HepG2 (cell line): ENCODE measurements around the gene URAD. TPM values are rescaled to one million over a fixed set of nuclear protein-coding genes. Genes with fewer than 3 reads are reported as not detected.

Source experiments
- ATAC-seq: fragments of 200-7000 bp; cut with Tn5 transposase; 3 replicates; pipeline ENCODE4 v1.9.1; 2020; ENCODE audit warnings: mild to moderate bottlenecking, moderate library complexity
- BruUV-seq: library from RNA; stranded (reverse); fragments of 400-500 nt; replicated peaks from 2 replicates; lab custom pipeline; 2021; lab: Mats Ljungman, UMichigan
- CTCF ChIA-PET: fragments of 300-600 bp; formaldehyde crosslinking; extraction: SDS; loops from one replicate; lab custom pipeline; 2021; ENCODE audit warnings: low total read pairs, inconsistent platforms, low intra/inter-chr PET ratio; lab: Yijun Ruan, JAX
- POLR2A ChIA-PET: fragments of 350-600 bp; sonication (Branson Sonifier 250); formaldehyde crosslinking; loops from one replicate; lab custom pipeline; 2020; ENCODE audit warnings: antibody characterized with exemption, inconsistent platforms; lab: Yijun Ruan, JAX
- DNase-seq: peaks from one replicate; pipeline ENCODE4 v3.0.0-alpha.2; 2015; ENCODE audit warnings: low spot score
- FAIRE-seq: peaks from 3 replicates; lab custom pipeline; 2011; peaks lifted over from hg19 to GRCh38; lab: Jason Lieb, UNC
- H2AFZ ChIP-seq: one replicate; pipeline ENCODE4 v1.6.1; 2011; ENCODE audit warnings: low read length, inconsistent platforms
- H3K27ac ChIP-seq: fragments of 300-600 bp; 3 replicates; pipeline ENCODE4 v1.8.0; 2011; ENCODE audit warnings: mixed run types, mild to moderate bottlenecking, mixed read lengths, low read length, inconsistent platforms; ENCODE audit not compliant: insufficient read depth; ENCODE audit errors: extremely low read length
- H3K27me3 ChIP-seq, 2 experiments: fragments of 200-600 bp in 1 of 2; 2 replicates in 1 of 2; 3 replicates in 1 of 2; pipeline versions ENCODE4 v1.6.0 to v1.8.0; 2011; ENCODE audit warnings: low read length in 2 of 2, mild to moderate bottlenecking in 2 of 2, moderate library complexity in 2 of 2, inconsistent platforms in 1 of 2; ENCODE audit not compliant: insufficient read depth in 2 of 2, control insufficient read depth in 1 of 2
- H3K36me3 ChIP-seq, 2 experiments: fragments of 200-600 bp in 1 of 2; replicated peaks in 1 of 2; 2 replicates in 1 of 2; 3 replicates in 1 of 2; pipeline versions ENCODE4 v1.5.1 to v1.8.0; 2011; ENCODE audit warnings: low read length in 2 of 2, inconsistent platforms in 1 of 2; ENCODE audit not compliant: insufficient read depth in 2 of 2, control insufficient read depth in 1 of 2
- H3K4me1 ChIP-seq: 2 replicates; pipeline ENCODE4 v1.5.1; 2012; ENCODE audit warnings: low read length, inconsistent platforms; ENCODE audit not compliant: insufficient read depth
- H3K4me2 ChIP-seq: 2 replicates; pipeline ENCODE4 v1.6.0; 2011; ENCODE audit warnings: low read depth, low read length, inconsistent platforms
- H3K4me3 ChIP-seq, 3 experiments: fragments of 200-600 bp in 1 of 3; sonication (generic), shearing (Covaris generic) in 1 of 3; replicated peaks in 1 of 3; 2 replicates each; pipeline ENCODE4 v1.5.1; 2011 to 2016; ENCODE audit warnings: low read length in 3 of 3, inconsistent platforms in 2 of 3, low read depth in 2 of 3, mild to moderate bottlenecking in 2 of 3, control low read depth in 1 of 3, mixed read lengths in 1 of 3; ENCODE audit not compliant: insufficient read depth in 1 of 3
- H3K79me2 ChIP-seq: one replicate; pipeline ENCODE4 v1.6.1; 2011; ENCODE audit warnings: low read length, inconsistent platforms; ENCODE audit not compliant: insufficient read depth
- H3K9ac ChIP-seq: 2 replicates; pipeline ENCODE4 v1.6.0; 2011; ENCODE audit warnings: mild to moderate bottlenecking, low read depth, low read length, inconsistent platforms; ENCODE audit not compliant: insufficient read depth
- H3K9me3 ChIP-seq: 2 replicates; pipeline ENCODE4 v1.5.1; 2012; ENCODE audit warnings: mild to moderate bottlenecking, low read length
- H4K20me1 ChIP-seq: 2 replicates; pipeline ENCODE4 v1.6.0; 2011; ENCODE audit warnings: inconsistent platforms, mild to moderate bottlenecking, low read length, moderate library complexity; ENCODE audit not compliant: insufficient read depth
- CBX1 ChIP-seq: IDR thresholded peaks from one replicate; pipeline ENCODE4 v1.6.1; 2016; ENCODE audit warnings: antibody characterized with exemption, low read depth
- DNMT1 ChIP-seq: sonication (generic); formaldehyde crosslinking; IDR thresholded peaks from 2 replicates; pipeline ENCODE4 v1.5.1; 2020; ENCODE audit warnings: mild to moderate bottlenecking, missing genetic modification reagents
- EP300 ChIP-seq, 3 experiments: sonication (generic) in 1 of 3; formaldehyde crosslinking in 1 of 3; IDR thresholded peaks; 2 replicates each; pipeline versions ENCODE4 v1.5.1 to v1.6.1; 2011 to 2020; ENCODE audit warnings: low read depth in 2 of 3, low read length in 2 of 3, borderline replicate concordance in 1 of 3, improper control_type of control experiment in 1 of 3, mild to moderate bottlenecking in 1 of 3, missing genetic modification reagents in 1 of 3, moderate library complexity in 1 of 3
- IRX3 ChIP-seq: sonication (generic); formaldehyde crosslinking; IDR thresholded peaks from 2 replicates; pipeline ENCODE4 v1.8.1; 2023; ENCODE audit warnings: mild to moderate bottlenecking, low read depth, missing genetic modification reagents, borderline replicate concordance
- KDM3A ChIP-seq: IDR thresholded peaks from 2 replicates; pipeline ENCODE4 v1.6.1; 2018; ENCODE audit warnings: low read depth, missing compliant biosample characterization
- RBAK ChIP-seq: sonication (generic); formaldehyde crosslinking; IDR thresholded peaks from 2 replicates; pipeline ENCODE4 v1.5.1; 2020; ENCODE audit warnings: mild to moderate bottlenecking, missing genetic modification reagents
- RELA ChIP-seq: sonication (generic); formaldehyde crosslinking; IDR thresholded peaks from 2 replicates; pipeline ENCODE4 v1.4.0; 2020; ENCODE audit warnings: missing genetic modification reagents
- RORA ChIP-seq: sonication (generic); formaldehyde crosslinking; IDR thresholded peaks from 2 replicates; pipeline ENCODE4 v1.5.0; 2020; ENCODE audit warnings: mild to moderate bottlenecking, missing genetic modification reagents, moderate library complexity
- SAP130 ChIP-seq: IDR thresholded peaks from 2 replicates; pipeline ENCODE4 v1.6.1; 2016; ENCODE audit warnings: low read depth
- THAP11 ChIP-seq: IDR thresholded peaks from 2 replicates; pipeline ENCODE4 v1.6.1; 2016; ENCODE audit warnings: missing biosample characterization, missing genetic modification reagents
- ZNF101 ChIP-seq: sonication (generic); formaldehyde crosslinking; IDR thresholded peaks from 2 replicates; pipeline ENCODE4 v1.4.0; 2020; ENCODE audit warnings: mild to moderate bottlenecking, low read depth, missing genetic modification reagents, borderline replicate concordance
- ZNF484 ChIP-seq: sonication (generic); formaldehyde crosslinking; IDR thresholded peaks from 2 replicates; pipeline ENCODE4 v1.5.1; 2020; ENCODE audit warnings: mild to moderate bottlenecking, low read depth, missing genetic modification reagents, borderline replicate concordance
- ZNF577 ChIP-seq: sonication (generic); formaldehyde crosslinking; IDR thresholded peaks from 2 replicates; pipeline ENCODE4 v1.4.0; 2020; ENCODE audit warnings: mild to moderate bottlenecking, low read depth, missing genetic modification reagents, borderline replicate concordance
- WGBS: methylation state at CpG from one replicate; pipeline ENCODE4 v1.1.6; 2017; ENCODE audit warnings: low lambda C conversion rate; 5-methylcytosine and 5-hydroxymethylcytosine counted together
- in situ Hi-C: cut with HindIII; loops from 2 replicates; pipeline ENCODE4 v1.10.0; 2017; ENCODE audit warnings: low pct_unique_long_range_greater_than_20kb; ENCODE audit not compliant: extremely low pct_ligation_motif_present
- intact Hi-C: fragments of 100-400 bp; cut with micrococcal nuclease; formaldehyde crosslinking; loops from one replicate; pipeline ENCODE4 v1.10.0; 2022; ENCODE audit not compliant: unreplicated experiment
- polyA plus RNA-seq, 8 experiments: library from polyadenylated mRNA; depleted of rRNA in 3 of 8; stranded (reverse) in 7 of 8; unstranded in 1 of 8; fragments of >200 nt; fragmentation: Illumina TruSeq in 4 of 8; extraction: Trizol in 4 of 8; gene quantifications; 2 replicates each; pipeline versions ENCODE4 v1.2.1 to v1.2.3, GENCODE V29; 2011 to 2016; ENCODE audit warnings: low read depth in 4 of 8, missing spikeins in 1 of 8, mixed read lengths in 1 of 8; ENCODE audit not compliant: insufficient read depth in 1 of 8
- total RNA-seq, 5 experiments: library from RNA; depleted of rRNA; stranded (reverse); fragments of >200 nt; fragmentation: Illumina TruSeq; extraction: Trizol; gene quantifications; 2 replicates each; pipeline ENCODE4 v1.2.3, GENCODE V29; 2016; ENCODE audit warnings: low read depth in 1 of 5
- TF ChIP-seq, protein P1 (sequence below), 2 experiments: sonication (generic) in 1 of 2; formaldehyde crosslinking in 1 of 2; IDR thresholded peaks; 2 replicates each; pipeline versions ENCODE4 v1.5.1 to v1.6.1; 2011 to 2020; ENCODE audit warnings: borderline replicate concordance in 1 of 2, low read depth in 1 of 2, low read length in 1 of 2, mild to moderate bottlenecking in 1 of 2, missing genetic modification reagents in 1 of 2, moderate library complexity in 1 of 2
- TF ChIP-seq, protein P2 (sequence below): sonication (generic); formaldehyde crosslinking; IDR thresholded peaks from 2 replicates; pipeline ENCODE4 v1.5.1; 2020; ENCODE audit warnings: missing genetic modification reagents, mild to moderate bottlenecking, borderline replicate concordance

The URAD gene
- total and polyA plus RNA-seq, 2 of the 13 experiments (the other 11 are each of a cell fraction or from before 2014, with no cell fraction given) = not detected

DNA sequence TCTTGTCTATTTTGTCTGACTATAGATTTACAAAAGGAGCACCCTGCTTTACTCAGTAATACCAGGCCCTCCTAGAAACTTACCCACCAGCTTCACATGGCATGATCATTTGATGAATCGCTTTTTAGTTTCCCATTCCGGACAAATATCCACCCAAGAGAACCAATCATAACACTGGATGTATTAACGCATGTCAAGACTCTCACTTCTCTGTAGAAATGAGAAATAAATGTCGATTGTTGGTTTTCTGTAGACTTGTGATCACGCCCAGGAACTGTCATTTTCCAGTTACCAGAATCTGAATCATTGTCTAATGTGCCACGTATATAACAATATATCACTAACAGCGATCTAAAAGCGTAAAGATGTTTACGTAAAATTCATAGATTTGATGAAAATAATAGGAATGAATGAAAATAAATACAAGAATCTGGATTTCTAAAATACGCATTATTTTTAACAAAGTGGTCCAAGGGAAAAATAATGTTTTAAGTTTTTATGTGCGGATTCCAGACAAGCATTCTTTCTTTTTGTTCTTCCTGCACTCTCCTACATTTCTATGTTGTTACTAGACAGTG lies 33.4 kb downstream of the URAD start (continued):
- no peak for TF ChIP-seq EP300 (IDR thresholded peaks at IDR 0.05; ENCODE audit: low read depth in 2 of 2, low read length in 2 of 2)
- no peak for TF ChIP-seq EP300 (CRISPR knock-in tag; IDR thresholded peaks at IDR 0.05; ENCODE audit: borderline replicate concordance)
- no peak for TF ChIP-seq RBAK

DNA sequence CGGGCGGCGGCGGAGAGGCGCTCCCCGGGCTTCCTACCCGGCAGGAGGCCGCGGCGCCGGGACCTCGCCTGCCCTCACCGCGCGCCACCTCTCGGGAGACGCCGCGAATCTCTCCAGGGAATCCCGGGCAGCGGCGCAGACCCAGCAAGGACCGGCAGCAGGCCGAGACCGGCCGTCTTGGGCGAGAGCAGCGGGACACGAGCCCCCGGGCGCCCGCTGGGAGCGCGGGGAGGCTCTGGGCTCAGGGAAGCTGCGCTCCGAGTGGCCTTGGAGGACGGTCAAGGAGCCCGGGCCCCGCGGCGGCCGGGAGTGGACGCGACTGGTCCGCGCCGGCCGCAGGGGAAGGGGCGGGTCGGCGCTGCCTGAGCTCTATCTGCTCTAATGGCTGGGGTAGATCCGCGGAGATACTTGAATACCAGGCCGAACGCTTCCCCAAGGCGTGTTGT lies 34.1 kb downstream of the URAD start:
- H3K4me1 ChIP-seq = peaks cover 32% of the 10 kb centered on the region
- TF ChIP-seq CBX1 (no peak), THAP11 (CRISPR knock-in tag) (no peak), KDM3A (no peak), ZNF484 (no peak), IRX3 (CRISPR knock-in tag) (no peak), DNMT1 (CRISPR knock-in tag) (no peak), ZNF101 (CRISPR knock-in tag) (no peak), RELA (CRISPR knock-in tag) (no peak), ZNF577 (no peak), RORA (no peak), SAP130 (CRISPR knock-in tag) (no peak)
- TF ChIP-seq, protein P1, sequence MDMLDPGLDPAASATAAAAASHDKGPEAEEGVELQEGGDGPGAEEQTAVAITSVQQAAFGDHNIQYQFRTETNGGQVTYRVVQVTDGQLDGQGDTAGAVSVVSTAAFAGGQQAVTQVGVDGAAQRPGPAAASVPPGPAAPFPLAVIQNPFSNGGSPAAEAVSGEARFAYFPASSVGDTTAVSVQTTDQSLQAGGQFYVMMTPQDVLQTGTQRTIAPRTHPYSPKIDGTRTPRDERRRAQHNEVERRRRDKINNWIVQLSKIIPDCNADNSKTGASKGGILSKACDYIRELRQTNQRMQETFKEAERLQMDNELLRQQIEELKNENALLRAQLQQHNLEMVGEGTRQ (IDR thresholded peaks at IDR 0.05; ENCODE audit: low read depth, low read length) = no peak
- TF ChIP-seq, protein P1 (CRISPR knock-in tag; IDR thresholded peaks at IDR 0.05; ENCODE audit: borderline replicate concordance) = no peak
- TF ChIP-seq, protein P2, sequence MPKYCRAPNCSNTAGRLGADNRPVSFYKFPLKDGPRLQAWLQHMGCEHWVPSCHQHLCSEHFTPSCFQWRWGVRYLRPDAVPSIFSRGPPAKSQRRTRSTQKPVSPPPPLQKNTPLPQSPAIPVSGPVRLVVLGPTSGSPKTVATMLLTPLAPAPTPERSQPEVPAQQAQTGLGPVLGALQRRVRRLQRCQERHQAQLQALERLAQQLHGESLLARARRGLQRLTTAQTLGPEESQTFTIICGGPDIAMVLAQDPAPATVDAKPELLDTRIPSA (CRISPR knock-in tag) = no peak
- in situ Hi-C loops (loop anchor here (25.0 kb wide), 1 partner anchor 992 kb away; no protein-coding TSS in a partner anchor), intact Hi-C loops (no loop called here)
- no peak overlapping the region for H3K27ac ChIP-seq
- ChIA-PET CTCF (interaction anchor here (1.6 kb wide), 1 partner anchor 85 kb away, joined by 12 read pairs; no protein-coding TSS in a partner anchor), POLR2A (interaction anchor here (2.0 kb wide), 1 partner anchor 8 kb away, joined by 9 read pairs; no protein-coding TSS in a partner anchor)
- H3K9ac ChIP-seq = no peak overlapping the region
- FAIRE-seq = no peak
- no peaks in the 10 kb centered on the region for H3K36me3 ChIP-seq
- ATAC-seq = no peak
- H2AFZ ChIP-seq = no peak overlapping the region
- no peak for DNase-seq
- H3K4me2 ChIP-seq = no peak overlapping the region
- H3K4me3 ChIP-seq = no peak overlapping the region
- no peaks in the 10 kb centered on the region for H3K9me3 ChIP-seq
- WGBS = 95% methylated on average over 22 of the region's 56 CpGs
- no peaks in the 10 kb centered on the region for H3K79me2 ChIP-seq
- no peaks in the 10 kb centered on the region for H4K20me1 ChIP-seq
- H3K27me3 ChIP-seq = peaks cover 0 to 4% of the 10 kb centered on the region in 2 experiments; a peak in 1 of 5 replicates
- BruUV-seq = no TSS peak
